GM12873 (cell line): ENCODE measurements around the gene FCAMR.

Experiments used
- CTCF ChIP-seq: IDR thresholded peaks from 2 replicates; pipeline ENCODE4 v1.5.1; 2012; ENCODE audit warnings: low read depth, mild to moderate bottlenecking, moderate library complexity, low read length, control low read depth; ENCODE audit not compliant: insufficient read depth; ENCODE audit errors: missing control alignments

The FCAMR gene

GRCh38 chr1:206931709-206932108, 38.6 kb downstream of the FCAMR start:
- TF ChIP-seq CTCF: peak; percentile 59

GRCh38 chr1:206930210-206930798, 40.0 kb downstream of the FCAMR start:
- no peak for TF ChIP-seq CTCF

GRCh38 chr1:206929524-206929923, 40.7 kb downstream of the FCAMR start:
- peak; percentile 52 for TF ChIP-seq CTCF

GRCh38 chr1:206926286-206926685, 44.0 kb downstream of the FCAMR start:
- TF ChIP-seq CTCF: no peak

GRCh38 chr1:206925106-206925736, 45.0 kb downstream of the FCAMR start:
- peak; percentile 39 for TF ChIP-seq CTCF

GRCh38 chr1:206924592-206925105, 45.6 kb downstream of the FCAMR start:
- no peak for TF ChIP-seq CTCF

GRCh38 chr1:206923009-206923960, 47.0 kb downstream of the FCAMR start:
- TF ChIP-seq CTCF: peak; percentile 29
